Fibroblast of skin of abdomen (primary cell): ENCODE results near the gene PTN.
A peak's percentile ranks its signal among the peaks of the same experiment; 100 is the strongest.
"Not testable (repeated sequence)": the region's sequence is repeated elsewhere in the genome, so short reads cannot be mapped to it uniquely, and the experiment has no call there.

Experiments used
- DNase-seq: peaks from one replicate; pipeline ENCODE4 v3.0.0-alpha.2; 2013

The PTN gene

GRCh38 chr7:137266764-137267163 lies 76.8 kb downstream of the PTN start:
- no peak for DNase-seq

- not testable (repeated sequence) for DNase-seq
These were observed 78.1 kb downstream of the PTN start for GRCh38 chr7:137265480-137265879.

GRCh38 chr7:137262599-137262998 lies 80.9 kb downstream of the PTN start:
- no peak for DNase-seq

- DNase-seq = no peak
These were observed 85.0 kb downstream of the PTN start for GRCh38 chr7:137258552-137258951.

DNA sequence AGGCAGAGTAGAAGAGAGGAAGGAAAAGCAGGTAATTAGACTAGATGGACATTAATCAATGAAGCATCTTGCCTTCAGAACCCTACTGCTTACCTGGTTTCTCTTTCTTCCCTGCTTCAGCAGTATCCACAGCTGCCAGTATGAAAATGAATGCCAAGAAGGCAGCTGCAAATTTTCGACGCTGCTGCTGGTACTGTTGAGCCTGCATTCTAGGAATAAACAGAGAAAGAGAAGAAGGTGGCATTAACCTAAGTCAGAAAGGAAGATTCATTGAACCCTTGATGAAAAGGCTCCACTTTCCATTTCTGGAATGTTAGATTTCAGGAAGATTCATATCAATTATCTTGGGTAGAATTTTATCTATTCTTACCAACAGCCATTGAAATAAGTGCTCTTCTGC lies 88.8 kb downstream of the PTN start:
- DNase-seq = no peak

- DNase-seq = peak; percentile 4
These were observed 97.6 kb downstream of the PTN start for GRCh38 chr7:137245890-137246289.

DNA sequence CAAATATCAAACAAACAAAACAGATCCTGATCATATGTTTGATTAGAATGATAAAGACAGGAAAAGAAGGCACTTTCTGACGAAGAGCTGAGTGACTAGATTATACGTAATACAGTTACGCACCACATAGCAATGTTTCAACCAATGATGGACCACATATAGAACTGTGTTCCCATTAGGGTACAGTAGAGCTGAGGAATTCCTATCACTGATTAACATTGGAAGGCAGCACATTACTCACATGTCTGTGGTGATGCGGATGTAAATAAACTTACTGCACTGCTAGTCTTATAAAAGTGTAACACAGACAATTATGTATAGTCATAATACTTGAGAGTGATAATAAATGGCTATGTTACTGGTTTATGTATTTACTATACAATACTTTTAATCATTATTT lies 98.3 kb downstream of the PTN start:
- no peak for DNase-seq

DNA sequence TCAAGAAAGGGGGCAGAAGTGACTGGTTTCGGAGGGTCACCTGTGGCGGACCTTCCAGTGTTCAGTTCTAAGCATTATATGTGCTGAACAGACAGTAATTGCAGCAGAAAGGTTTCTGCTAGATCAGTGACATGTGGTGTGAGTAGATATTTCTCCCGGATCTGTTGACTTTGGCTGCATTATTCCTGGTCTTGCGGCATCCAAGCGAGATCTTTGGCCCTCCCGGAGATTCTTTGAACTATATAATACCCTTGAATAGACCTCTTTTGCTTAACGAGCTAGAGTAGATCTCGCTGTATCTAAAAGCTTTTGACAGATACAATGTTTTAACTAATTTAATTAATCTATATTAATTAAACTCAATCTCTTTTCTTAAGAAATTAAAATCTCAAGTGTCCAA lies 99.8 kb downstream of the PTN start:
- DNase-seq = no peak

DNA sequence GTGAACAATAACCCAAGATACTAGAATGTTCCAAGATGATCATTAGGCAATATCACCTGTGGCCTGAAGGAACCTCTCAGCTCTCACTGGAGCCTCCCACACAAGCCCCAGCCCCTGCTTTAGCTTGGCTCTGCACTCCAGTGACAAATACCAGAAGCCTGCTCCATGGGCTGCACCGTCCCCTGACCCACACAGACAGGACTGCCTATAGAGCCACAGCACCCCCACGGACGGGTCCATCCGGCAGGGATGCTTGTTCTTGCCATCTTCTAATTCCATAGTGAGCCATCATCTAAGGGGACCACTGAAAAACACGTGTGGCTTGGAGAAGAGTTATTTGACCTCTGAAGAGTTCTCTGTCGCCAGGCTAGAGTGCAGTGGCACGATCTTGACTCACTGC lies 100.9 kb downstream of the PTN start:
- DNase-seq = no peak

DNA sequence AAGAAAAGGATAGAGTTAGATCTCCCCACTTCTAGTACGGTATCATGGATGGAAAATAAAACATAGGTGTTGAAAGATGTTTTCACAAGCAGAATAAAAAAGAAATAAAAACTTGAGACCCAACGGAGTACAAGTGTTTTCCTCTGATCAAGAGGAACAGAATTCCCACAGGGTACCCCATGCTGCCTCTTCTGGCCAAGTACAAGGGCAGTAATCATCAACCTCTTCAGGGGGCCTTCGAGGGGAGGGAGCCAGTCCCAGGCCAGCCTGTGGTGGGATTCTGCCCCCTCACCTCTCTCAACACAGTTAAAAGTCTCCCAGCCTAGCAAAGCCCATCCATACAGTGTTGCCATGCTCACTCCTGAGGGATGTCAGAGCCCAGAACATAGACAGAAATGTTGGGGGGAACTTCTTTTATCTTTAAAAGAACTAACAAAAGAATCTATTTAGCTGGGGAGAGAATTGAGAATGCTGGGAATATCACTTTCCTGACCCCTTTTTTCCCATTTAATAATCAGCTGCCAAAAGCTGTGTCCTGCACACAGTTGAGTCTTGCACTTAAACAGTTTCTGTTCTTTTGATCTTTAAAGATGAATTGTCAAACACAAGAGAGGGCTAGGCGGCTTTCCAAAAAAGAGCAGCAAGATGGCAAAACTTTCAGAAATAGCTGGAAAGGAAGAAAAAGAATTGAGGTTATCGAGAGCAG lies 101.7 kb downstream of the PTN start:
- DNase-seq = no peak

- not testable (repeated sequence) for DNase-seq
These were observed 104.3 kb downstream of the PTN start for GRCh38 chr7:137239186-137239585.

GRCh38 chr7:137235434-137235833 lies 108.1 kb downstream of the PTN start:
- no peak for DNase-seq

DNA sequence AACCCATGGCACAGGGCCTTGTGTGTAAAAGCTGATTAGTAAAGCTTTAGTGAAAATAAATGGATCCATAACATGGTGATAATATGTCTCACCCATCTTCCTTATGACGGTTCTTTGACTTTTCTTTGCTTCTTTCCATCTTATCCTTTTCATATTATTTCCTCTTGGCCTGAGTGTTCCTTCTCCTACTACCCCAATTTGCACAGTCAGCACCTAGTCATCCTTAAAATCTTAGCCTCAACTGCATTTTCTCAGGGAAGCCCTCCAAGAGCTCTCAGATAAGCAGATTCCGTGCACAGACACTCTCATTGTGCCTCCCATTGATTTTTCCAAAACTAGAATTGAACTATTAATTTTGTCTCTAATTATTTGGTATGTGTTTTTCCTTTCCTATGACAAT lies 112.4 kb downstream of the PTN start:
- DNase-seq = no peak

- no peak for DNase-seq
These were observed 122.1 kb downstream of the PTN start for GRCh38 chr7:137221467-137221866.

DNA sequence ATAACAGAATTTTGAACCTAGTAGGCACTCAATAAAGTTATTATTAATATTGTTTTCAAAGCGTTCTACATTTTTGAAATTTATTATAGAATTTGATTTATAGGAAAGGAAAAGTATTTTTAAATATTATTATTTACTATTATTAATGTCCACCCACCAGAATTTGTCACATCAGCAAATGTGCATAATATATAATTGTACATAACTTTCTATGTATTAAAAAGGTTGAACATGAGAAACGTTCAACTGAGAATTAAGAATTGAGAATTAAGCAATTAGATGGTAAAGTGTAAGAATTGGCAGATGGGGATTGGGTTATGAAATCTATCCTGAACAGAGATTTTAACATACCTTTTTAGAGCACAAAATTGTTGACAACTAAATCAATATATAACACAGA lies 129.8 kb downstream of the PTN start:
- no peak for DNase-seq

GRCh38 chr7:137209151-137209817 lies 134.2 kb downstream of the PTN start:
- DNase-seq = no peak

DNA sequence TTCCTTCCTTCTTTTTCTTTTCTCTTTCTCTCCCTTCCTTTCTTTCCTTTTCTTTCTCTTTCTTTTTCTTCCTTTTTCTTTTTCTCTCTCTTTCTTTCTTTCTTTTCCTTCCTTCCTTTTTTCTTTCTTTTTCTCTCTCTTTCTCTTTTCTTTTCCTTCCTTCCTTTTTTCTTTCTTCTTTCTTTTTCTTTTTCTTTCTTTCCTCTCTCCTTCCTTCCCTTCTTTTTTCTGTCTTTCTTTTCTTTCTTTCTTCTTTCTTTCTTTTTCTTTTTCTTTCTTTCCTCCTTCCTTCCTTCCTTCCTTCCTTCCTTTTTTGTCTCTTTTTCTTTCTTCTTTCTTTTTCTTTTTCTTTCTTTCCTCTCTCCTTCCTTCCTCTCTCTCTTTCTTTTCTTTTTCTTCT lies 136.8 kb downstream of the PTN start:
- DNase-seq = no peak

DNA sequence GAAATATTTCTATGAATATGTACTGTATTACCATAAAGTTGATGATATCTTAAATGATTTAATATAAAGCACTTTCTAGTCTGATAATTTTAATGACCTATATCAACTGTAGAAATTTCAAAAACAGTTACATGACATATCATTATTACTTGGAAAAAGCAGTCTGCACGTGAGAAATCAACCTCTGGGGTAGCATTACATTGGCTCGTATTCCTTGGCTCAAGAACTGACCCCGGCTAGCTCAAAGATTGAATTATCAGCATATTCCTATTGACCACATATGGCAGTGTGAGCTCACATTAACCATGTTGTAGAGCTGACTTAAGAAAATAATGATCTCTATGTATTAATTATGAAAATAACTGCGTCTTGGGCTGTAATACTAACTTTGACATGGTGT lies 139.3 kb downstream of the PTN start:
- DNase-seq = no peak

- DNase-seq = no peak
These were observed 140.2 kb downstream of the PTN start for GRCh38 chr7:137203351-137203750.

- DNase-seq = no peak
These were observed 146.9 kb downstream of the PTN start for GRCh38 chr7:137196648-137197047.

DNA sequence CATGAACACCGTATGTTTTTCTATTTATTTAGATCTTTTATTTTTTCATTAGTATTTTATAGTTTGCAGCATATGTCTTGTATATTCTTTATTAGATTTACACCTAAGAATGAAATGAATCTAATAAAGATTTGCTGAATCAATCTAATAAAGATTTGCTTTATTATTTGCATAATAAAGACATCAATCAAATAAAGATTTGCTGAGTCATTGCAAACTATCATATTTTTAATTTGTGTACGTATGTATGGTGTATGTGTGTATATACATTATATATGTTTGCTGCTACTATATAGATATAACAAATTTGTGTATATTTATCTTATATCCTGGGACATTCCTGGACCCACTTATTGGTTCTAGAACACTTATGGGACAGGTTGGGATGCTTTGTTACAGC lies 147.5 kb downstream of the PTN start:
- DNase-seq = no peak

DNA sequence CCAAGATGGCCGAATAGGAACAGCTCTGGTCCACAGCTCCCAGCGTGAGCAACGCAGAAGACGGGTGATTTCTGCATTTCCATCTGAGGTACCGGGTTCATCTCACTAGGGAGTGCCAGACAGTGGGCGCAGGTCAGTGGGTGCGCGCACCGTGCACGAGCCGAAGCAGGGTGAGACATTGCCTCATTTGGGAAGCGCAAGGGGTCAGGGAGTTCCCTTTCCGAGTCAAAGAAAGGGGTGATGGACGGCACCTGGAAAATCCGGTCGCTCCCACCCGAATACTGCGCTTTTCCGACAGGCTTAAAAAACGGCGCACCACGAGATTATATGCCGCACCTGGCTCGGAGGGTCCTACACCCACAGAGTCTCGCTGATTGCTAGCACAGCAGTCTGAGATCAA lies 161.9 kb downstream of the PTN start:
- DNase-seq = not testable (repeated sequence)
